AG20443 (cell line): ENCODE data around the gene SNAP23.

Experiments
- DNase-seq: peaks from one replicate; pipeline ENCODE4 v3.0.0; 2012; ENCODE audit warnings: low spot score, mixed read lengths

The SNAP23 gene

DNA sequence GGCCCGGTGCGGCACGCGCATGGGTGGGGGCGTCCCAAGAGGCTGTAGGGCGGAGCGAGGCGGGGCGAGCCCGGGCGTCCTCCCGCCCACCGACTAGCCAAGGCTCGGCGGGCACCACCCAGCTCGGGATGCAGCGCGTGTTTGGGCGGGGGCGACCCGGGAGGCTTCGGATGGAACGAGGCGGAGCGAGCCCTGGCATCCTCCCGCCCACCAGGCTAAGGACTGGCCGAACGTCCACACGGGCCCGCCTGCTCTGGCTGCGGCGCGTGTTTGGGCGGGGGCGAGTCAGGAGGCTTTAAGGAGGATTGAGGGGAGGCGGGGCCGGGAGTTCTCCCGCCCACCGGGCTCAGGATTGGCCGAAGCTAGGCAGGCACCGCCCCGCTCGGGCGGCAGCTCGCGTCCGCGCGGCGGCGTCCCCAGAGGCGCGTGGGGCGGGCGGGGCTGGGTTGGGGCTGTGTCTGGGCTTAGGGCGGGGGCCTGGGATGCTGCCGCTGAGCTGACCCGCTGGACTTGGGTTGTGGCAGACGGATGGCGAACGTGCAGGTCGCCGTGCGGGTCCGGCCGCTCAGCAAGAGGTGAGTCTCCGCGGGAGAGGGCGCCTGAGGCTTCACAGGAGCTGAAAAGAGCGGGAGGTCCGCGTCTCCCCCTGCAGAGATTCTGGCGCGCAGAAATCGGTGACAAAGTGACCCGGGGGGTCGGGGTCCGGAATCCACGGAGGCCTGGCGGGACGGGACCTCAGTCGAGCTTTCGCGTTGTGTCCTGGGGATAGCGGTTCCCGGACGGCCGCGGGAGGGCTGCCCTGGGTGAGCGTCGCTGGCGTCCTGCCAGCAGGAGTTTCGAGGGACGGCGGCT is 80.0 kb downstream of the SNAP23 start, which contains the start of gene STARD9:
Gene STARD9 (plus strand): TSS at position 419 of the 852 bp plus-strand sequence. CDS start 110 bp downstream, at position 529.
- peak; percentile 98 for DNase-seq

- DNase-seq = no peak
Observed at GRCh38 chr15:42576040-42576594, 80.7 kb downstream of the SNAP23 start.

DNA sequence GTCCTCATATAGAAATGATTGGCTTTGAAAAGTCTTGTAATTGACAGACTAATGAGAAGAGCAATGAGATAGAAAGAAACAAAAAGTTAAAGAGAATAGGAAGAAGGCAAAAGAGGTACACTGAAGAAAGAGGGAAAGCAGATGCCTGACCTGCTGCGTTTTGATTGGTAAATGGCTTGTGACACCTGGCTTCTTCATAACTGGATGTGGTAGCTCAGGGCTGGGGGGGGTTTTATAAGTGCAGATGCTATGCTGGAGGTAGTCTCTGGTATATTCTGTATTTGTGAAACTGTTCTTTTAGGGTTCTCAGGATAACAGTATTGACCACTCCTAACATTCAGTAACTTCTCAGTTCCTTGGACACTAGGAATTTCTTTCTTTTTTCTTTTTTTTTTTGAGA is 81.3 kb downstream of the SNAP23 start:
- no peak for DNase-seq

- DNase-seq = peak; percentile 49
Observed at GRCh38 chr15:42577514-42578031, 82.1 kb downstream of the SNAP23 start.

DNA sequence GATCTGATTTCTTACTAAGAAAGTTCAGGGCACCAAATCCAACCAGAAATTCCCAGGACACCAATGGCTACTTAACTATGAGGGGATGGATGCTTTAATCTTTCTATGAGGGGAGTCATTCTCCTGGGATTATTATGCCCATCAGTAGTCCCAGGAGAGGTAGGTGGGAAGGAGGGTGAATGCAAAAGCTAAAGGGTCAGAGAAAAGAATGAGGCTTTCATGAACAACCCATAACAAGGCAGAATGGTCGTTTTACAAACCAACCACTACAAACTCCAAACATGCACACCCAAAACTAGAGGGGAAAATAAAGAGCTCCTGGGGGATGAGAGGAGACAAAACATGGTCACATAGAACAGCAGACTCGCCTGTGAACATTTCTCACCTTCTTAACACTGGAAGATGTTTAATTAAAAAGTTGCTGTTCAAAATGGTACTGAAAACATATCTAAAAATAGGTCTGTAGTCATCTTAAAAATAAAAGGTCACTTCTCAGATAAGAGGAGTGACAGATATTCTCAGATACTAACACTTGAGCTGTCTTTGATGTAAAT is 83.6 kb downstream of the SNAP23 start:
- no peak for DNase-seq

DNA sequence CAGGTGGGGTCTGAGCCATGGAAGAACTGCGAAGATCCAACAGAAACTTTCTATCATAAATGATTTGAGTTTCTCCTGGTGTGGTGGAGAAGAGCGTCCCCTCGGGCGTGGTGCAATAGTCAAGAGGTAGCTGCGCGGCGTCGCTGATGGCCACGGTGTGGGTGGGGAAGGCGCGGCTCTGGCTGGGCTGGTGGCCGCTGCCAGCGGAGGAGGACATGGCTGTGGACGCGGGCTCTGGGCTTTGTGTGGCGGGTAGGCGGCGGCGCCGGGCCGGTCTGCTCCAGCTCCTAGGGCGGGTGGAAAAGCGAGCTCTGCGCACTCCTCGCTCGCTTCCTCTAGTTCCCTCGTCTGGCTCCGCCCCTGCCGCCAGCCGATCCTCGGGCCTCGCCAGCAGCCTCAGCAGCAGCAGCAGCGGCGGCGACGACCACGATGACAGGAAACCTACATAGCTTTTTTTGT is 85.9 kb downstream of the SNAP23 start:
- DNase-seq = peak; percentile 89
